NCI-H82 treated with DMSO at 0.1 percent for 48 hours (cell line): ENCODE results near the gene CPVL.
"Not testable (repeated sequence)": the region's sequence is repeated elsewhere in the genome, so short reads cannot be mapped to it uniquely, and the experiment has no call there.

Experiments used
- DNase-seq: peaks from one replicate; lab custom pipeline; 2025; ENCODE audit not compliant: unreplicated experiment; lab: John Stamatoyannopoulos, UW

CPVL gene

DNA sequence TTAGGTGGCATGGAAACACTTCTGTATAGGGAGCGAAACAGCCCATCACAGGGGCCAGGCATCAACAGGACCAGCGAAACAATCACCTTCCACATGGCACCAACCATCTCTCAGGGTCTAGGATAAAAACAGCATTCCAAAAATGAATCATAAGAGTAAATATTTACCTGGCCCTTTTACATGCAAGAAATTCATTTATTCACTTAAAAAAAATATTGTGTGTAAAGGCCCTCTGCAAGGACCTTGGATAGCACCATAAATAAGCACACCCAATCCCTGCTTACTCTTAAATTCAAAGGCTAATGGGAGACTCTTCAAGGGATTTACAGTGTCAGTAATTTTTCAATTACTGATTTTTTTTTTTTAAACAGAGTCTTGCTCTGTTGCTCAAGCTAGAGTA, 25.4 kb downstream of the CPVL start:
- DNase-seq, result no peak

- no peak for DNase-seq
Measured at GRCh38 chr7:29119538-29119937, 26.8 kb downstream of the CPVL start.

DNA sequence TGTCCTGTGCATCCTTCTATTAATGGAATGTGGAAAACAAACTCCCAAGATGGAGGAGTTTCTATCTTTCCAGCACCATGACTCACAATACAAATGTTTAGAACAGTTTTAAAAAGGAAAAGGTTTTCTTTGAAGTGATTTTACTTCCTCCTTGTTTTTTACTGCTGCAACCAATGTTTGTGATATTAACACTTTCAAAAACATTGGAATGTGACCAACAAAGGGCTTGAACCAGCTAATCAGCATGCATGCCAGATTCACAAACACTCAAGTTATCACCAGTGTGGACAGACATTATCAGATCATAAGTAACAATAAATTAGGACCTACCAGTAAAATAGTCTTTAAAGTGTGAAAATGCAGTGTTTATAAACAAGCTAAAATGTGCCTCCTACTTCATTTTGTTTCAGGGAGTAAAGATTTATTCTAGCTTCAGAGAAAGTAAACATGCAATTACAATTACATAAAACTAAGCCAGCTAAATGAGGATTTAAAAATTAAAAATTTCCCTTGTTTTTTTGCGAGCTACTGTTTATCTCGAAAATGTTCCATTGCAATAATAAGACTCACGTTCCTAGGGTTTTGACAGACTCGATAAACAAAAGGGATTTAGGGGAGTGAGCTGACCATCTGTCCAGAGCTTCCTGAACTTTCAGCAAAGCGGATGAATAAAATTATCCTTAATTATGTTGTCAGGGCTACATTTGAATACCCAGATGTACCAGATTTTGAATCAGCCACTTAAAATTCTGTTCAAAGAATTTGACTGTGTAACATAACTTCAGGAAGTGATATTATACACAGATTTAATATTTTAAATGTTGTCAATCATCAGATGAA, 29.8 kb downstream of the CPVL start:
- DNase-seq, result peak; percentile 76

GRCh38 chr7:29115753-29116152, 30.6 kb downstream of the CPVL start:
- no peak for DNase-seq

- no peak for DNase-seq
Measured at GRCh38 chr7:29115130-29115687, 31.1 kb downstream of the CPVL start.

- DNase-seq, result not testable (repeated sequence)
Measured at GRCh38 chr7:29114266-29114665, 32.1 kb downstream of the CPVL start.

DNA sequence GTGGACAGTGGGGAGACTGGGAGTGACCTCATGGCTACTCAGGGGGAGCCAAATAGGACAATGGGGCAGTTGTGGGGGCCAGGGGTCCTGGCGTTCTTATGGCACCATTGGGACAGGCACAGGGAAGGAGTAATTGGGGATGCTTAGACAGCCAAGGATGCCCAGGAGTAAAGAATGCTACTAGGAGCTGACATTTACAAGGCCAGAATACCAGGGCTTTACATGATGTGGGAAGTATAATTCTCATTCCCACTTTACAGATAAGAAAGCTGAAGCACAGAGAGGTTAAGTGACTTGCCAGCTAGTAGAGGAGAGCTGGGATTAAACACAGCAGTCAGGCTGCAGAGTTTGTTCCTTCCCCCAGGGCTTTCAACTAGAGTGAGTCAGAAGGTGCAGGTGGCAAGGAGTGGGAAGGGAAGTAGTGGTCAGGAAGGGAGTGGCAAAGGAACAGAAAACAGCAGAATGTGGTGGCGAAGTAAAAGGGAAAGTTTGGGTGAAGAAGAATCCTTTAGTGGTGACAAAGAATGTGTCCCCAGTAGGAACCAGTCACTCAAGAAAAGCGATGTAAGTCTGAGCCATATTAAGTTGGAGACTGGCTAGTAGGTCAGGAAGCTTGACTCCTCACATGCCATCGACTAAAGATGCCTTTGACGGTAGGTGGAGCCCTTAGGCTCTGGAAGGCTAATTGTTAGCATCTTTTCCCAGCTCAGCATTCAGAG, 32.8 kb downstream of the CPVL start:
- no peak for DNase-seq

- no peak for DNase-seq
Measured at GRCh38 chr7:29112721-29113120, 33.6 kb downstream of the CPVL start.

- DNase-seq, result no peak
Measured at GRCh38 chr7:29109899-29110298, 36.4 kb downstream of the CPVL start.

DNA sequence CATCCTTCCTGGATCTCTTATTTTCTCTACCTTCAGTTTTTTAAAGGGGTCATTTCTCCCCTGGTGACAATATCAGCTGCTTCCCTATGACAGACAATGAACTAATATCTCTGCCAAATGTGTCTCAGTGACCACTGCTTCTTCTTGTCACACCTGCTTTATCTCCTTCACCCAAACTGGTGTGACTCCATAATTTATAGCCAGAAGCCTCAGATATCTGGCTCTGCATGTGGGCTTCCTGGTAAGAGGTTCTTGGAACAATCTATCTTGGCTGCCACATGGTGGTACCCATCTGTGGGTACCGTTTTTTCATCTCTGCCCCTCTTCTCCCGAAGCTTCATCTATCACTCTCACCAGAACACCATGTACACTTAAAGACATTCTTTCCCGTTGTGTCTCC, 37.0 kb downstream of the CPVL start:
- no peak for DNase-seq

DNA sequence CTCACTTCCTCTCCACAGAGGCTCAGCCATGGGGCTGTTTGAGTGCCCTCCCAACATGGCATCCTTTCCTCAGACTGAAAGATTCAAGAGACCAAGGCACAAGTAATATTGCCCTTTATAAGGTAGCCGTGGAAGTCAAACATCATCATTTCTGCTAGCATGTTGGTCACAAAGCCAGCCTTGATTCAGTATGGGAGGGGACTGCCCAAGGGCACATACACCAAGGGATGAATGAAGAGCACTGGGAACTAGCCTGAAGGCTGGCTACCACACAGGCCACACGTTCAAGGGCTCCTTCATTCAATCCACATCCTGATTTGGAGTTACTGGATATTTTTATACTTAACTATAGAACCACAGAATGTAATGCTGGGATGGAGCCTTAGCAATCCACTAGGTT, 39.3 kb downstream of the CPVL start:
- no peak for DNase-seq

- no peak for DNase-seq
Measured at GRCh38 chr7:29106669-29106988, 39.7 kb downstream of the CPVL start.

- peak; percentile 30 for DNase-seq
Measured at GRCh38 chr7:29105752-29106668, 40.3 kb downstream of the CPVL start.

DNA sequence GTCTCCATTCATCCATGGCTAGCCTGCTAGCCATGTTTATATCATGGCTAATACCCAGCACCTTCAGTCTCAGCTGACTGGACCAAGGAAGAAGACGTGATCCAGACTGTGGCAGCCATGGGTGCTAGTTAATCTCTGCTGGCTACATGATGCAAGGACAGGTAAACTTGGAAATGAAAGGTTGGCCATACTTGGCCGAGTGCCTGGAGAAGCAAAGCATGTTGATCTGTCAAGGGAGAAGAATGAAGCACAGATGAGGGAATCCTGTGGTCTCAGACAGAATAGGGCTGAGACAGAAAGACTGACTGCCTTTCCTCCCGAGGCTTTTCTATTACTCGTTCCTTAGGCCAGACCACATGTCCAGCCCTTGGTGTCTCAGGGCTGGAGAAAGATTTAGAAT, 41.1 kb downstream of the CPVL start:
- no peak for DNase-seq

DNA sequence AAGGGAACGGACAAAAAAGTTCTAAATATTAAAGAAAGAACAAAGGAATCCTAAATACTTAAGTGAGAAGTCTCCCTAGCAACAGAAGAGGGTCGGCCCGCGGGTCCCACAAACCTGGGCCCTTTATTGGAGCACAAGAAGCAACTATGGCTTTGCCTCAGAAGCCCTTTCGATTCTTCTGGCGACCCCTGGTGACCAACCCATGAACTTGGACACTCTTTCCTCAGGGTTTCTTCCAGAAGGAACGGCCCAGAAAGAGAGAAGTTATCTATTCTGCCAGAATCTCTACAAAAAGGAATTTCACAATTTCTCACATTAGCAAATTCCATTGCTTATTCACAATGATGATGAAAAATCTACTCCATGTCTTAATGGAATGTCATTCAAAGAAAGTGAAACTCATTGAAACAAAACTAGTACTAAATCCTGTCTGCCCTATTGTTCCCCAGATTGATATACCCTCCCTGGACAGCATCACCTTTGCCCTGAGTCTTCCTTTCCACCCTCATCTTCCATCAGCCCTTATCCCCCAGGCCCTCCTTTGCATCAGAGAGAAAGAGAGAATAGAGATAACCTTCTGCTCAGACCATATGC, 43.7 kb downstream of the CPVL start:
- peak; percentile 31 for DNase-seq

DNA sequence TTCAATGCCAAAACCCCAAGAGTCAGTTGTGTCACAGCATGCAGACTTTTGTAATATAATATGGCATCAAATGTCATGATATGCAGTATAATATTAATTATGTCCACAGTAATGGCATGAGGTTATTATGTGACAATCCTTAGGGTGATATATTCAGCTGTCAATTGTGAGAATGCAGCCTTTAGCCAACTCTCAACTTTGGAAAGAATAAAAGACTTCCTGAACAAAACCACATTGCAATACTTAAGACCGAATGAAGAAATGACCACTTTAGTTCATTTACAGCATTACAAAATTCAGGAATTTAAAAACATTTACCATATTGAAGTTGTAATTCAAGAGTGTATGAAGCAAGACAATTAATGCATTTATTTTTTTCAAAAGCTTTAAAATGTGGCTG, 45.4 kb downstream of the CPVL start:
- no peak for DNase-seq

DNA sequence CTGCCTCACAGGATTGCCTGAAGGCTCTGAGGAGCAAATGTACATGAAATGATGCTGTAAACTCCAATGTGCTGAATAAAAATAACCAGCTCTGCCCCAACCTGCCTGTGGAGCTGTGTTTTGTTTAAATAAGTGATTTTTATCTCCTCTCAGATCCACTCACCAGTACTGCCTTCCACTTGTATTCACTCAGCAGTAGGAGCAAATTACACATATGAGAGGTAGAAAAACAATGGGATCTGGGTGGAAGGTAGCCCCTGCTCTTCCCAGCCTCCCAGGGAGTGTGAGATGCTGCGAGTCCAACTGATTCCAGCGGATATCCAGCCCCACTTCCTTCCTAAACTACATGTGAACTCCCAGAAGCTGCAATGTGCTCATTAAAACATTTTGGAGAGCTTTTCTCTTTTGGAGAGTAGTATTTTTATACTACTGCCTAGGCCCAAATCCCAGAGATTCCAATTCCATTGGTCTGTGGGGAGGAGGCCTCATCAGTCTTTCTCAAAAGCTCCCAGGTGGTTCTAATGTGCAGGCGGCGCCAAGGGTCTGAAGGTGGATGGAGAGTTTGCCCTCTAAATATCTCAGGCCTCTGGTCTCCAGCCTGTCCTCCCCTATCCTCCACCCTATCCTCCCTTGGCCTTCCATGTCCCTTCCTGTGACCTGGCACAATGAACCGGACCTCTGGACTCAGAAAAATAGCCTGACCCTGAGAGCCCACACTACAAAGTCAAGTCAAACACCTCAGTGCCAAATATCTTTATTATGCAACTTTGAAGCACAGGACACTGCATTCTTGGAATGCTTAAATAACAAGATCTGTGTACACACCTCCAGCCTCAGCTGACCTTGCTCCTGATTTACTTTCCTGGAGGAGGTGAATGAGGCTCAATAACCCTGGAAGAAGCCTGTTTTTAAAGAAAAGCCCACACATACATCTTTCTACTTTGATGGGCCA, 46.2 kb downstream of the CPVL start:
- DNase-seq, result no peak

GRCh38 chr7:29096446-29096730, 49.9 kb downstream of the CPVL start:
- DNase-seq, result no peak

GRCh38 chr7:29095631-29096445, 50.5 kb downstream of the CPVL start:
- DNase-seq, result no peak
